HG02981 (cell line): ENCODE data around the gene MAGI1.
A peak's percentile ranks its signal among the peaks of the same experiment; 100 is the strongest.

Source experiments
- ATAC-seq: cut with Tn5 transposase; IDR thresholded peaks from one replicate; pipeline ENCODE4 v1.9.1; 2021; ENCODE audit warnings: mild to moderate bottlenecking, moderate library complexity; ENCODE audit not compliant: unreplicated experiment

Gene MAGI1

DNA sequence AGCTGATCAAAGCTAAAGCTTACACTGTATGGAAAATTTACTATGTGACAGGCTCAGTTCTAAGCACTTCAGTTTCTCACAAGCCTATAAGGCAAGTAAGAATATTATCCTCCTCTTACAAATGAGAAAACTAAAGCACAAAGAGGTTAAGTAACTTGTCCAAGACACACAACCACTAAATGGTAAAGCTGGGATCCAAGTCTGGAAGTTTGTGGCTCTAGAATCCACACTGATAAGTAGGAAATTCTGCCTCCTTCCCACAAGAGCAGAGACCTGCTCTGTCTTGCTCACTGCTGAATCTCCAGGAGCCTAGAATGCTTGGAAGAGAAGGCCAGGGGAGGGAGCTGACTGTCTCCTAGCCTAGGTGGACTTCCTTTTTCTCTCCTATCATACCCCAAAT, 60.6 kb downstream of the MAGI1 start:
- no peak for ATAC-seq

DNA sequence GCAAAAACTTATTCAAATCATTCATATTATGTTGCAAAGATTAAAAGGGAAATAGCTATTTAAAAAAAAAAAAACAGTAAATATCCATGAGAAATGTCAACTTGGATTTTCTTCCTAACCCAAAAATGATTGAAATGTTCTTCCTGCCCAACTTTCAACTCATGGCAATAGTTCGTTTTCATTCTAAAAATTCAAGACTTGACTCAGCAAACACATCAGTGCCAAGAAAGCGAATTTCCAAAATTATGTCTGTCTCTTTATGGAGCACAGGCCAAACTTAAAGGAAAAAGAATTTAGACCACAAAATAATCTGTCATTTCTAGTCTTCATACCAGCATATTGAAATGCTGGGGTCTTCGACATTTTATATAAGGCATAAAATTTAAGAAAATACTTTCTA, 63.7 kb downstream of the MAGI1 start:
- ATAC-seq = no peak

DNA sequence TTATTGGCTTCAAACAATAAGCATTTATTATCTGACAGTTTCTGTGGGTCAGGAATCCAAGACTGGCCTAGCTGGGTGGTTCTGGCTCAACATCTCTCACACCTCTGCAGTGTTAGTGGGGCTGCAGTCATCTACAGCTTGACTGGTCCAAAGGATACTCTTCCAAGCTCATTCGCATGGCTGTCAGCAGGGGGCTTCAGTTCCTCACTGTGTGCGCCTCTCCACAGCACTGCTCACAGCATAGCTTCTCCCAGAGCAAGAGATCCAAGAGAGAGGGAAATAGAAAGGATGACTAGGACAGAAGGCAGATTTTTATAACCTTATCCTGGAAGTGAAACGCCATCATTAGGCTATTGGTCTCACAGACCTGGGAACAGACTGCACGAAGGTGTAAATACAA, 64.2 kb downstream of the MAGI1 start:
- no peak for ATAC-seq

DNA sequence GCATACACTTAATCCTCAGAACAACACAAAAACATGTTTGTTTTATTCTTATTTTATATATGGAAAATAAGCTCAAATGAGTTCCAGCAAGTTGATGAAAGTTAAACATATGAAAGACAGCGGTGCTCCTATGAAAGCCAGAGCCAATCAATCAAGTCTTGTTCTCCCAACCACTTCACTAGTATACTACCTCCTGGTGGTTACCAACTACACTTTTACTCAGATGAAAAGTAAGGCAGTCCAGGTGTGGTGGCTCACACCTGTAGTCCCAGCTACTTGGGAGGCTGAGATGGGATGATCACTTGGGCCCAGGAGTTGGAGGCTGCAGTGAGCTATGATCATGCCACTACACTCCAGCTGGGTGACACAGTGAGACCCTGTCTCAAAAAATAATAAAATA, 66.0 kb downstream of the MAGI1 start:
- no peak for ATAC-seq

DNA sequence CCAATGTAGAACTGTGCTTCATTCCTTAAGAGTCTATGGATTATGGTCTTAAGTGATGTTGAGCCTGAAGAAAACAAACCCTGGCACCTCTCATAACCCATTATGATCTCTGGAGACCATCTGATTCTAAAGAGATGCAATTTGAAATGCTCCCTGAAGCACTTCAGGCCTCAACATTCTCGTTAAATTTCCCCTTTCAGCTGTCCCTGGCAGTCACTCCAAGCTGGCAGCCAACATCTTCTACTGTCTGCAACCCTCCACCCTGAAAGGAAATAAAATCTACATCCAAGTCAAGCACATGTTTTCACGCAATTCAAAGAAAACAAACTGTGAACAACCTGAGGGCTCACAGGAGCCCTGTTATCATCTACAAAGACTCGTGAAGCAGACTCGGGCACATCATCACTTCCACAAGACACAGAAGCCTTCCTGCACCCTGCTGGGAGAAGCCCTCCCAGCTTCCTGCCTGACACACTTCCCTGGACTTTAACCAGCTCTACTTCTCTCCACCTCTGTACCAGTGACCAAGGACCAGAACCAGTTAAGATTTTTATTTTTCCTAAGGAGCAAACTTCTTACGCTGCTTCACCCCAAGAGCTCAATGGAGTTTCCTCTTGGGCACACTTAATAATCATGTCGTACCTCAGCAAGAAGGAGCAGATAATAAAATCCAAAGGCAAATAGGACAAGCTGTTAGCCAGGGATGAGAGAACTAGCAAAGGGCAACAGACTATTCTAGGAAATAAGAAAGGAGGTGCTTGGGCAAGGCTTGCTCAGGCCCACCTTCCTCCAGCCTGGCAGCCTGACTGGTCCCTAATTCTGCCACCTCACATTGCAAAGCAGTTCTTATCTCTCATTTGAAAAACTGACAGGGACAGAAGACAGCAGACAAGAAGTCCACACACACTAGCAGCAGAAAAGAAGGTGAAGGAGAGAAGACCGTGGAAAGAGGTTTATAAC, 67.1 kb downstream of the MAGI1 start:
- ATAC-seq = no peak

DNA sequence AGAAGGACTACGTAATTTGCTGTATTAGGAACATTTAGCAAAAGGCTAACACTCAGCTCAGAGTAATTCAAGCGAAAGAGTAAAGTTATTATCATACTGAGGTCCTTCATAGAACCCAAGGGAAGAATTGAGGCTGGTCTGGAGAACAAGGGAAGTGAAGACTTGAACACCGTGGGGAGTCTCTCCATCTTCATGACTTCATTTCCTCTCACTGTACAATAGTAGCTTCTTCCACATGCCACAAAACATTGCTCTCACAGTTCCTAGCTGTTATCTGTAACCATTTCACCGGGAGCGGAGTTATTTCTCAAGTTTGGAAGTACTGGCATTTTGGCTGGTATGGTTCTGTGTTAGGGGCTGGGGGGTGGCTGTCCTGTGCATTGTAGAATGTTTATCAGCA, 69.7 kb downstream of the MAGI1 start:
- no peak for ATAC-seq

DNA sequence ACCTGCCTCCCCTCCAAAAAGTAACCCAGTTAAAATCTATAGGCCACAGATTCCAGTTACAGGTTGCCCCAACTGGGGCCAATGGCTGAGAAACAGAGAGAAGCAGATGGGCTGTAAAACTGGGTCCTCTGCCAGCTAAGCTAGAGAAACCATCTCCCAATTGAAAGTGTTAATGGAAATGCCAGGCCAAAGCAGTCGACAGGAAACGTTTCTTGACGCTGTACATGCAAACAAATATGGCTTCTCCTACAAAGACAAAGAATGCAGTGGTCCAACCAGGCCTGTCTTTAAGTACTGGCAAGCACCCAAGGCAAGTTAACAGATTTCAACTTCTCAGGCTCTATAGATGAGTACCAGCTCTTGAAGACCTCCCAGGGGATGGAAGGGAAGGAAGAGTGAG, 71.3 kb downstream of the MAGI1 start:
- no peak for ATAC-seq

DNA sequence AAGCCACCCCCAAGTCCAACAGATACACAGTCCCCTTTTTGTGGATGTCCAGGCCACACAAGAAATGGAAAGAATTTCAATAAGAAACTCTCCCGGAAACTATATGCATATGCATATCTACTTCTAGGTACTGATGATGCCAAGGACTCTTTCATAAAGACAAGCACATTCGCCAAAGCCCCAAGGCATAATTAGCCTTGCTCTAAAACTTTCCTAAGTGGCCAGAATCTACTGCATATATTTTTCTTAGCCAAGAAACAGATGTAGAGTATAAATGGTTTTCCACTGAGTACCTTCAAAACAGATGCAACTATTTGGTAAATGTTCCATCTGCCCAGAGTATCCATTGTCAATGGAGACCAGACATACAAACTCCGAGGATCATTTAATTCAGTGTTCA, 73.9 kb downstream of the MAGI1 start:
- no peak for ATAC-seq

DNA sequence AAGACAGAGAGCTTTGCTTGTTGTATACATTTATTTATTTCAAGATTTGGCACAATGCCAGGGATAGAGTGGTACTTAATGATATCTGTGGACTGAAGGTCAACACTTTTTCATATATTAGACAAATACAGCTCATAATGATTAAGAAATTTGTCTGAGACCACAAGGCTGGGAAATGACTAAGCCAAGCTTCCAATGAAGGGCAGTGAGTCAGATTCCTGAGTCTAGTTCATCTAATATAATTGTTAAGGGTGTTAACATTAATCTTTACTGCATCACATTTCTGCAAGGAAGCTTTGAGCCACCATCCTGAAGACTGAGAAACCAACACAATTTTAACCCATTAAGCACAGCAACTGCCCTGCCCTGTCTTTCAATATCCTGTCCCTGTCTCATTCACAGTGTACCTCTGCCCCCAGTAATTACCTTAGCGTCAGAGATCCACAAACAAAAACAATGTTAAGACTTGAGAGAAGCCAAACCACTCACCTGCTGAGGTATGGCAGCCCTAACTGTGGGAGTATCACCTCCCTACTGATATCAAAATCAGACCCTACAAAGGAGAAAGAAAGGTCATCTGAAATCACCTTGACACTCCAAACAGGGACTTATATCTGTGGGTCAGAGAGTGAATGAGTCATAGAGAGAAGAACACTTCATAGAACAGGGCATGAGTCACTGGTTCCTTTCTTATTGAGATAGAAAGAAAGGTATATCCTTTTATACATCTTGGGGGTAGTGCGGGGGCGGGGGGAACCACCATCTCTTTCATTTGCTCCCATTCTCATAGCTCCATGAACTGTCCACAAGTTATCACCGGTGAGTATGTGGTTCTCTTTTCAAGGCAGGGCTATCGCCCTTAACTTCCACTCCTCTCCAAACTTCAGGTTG, 74.7 kb downstream of the MAGI1 start:
- peak; percentile 95 for ATAC-seq

DNA sequence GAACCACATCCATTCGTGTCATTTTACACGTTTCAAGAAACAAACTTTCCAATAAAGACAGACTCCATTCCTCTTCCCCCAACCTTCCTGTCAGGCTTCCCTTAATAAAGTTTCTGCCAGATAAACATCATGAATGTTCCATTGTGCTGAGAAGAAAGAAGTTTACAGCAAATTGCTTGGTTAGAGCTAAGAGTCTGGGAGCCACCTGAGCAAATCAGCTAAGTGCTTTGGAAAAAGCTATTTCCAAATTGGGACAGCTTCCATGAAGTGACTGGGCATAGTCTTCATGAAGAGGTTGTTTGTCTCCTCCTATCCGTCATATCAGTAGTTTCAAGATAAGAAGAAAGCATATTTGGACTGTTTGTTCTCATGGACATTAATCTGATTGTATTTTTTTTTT, 77.0 kb downstream of the MAGI1 start:
- no peak for ATAC-seq

DNA sequence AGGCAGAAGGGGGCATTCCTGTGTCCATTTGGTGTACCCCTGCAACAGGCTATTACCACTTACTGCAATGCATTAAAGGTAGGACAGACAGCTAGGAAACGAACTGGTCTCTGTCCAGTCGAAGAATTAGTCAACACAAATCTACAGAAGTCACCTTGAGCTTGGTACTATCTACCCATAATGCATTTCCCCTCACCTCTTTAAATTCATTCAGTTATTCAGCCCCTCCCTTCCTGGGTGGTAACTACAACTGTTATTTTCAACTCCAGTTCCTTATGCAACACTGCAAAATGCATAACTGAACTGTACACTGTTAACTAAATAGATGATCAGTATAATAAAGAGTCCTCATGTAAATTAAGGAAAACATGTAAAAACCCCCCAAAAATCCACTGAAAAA, 77.6 kb downstream of the MAGI1 start:
- ATAC-seq = no peak

DNA sequence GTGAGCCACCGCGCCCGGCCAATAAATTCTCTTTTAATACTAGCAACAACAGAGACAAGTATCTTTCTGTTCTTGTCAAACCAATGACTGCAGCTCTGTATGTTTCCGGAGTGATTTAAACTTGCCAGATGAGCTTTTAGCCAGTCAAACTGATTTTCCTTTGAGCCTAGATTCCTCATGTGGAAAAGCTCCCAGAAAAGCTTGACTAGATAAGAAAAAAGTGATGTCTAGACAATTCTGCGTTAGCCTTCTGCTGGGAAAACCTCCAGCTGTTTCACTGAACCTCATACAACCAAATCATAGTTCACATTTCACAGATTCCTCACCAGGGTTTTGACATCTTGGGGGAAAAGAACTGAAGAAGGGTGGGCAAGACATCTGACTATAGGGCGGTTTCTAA, 78.6 kb downstream of the MAGI1 start:
- no peak for ATAC-seq

DNA sequence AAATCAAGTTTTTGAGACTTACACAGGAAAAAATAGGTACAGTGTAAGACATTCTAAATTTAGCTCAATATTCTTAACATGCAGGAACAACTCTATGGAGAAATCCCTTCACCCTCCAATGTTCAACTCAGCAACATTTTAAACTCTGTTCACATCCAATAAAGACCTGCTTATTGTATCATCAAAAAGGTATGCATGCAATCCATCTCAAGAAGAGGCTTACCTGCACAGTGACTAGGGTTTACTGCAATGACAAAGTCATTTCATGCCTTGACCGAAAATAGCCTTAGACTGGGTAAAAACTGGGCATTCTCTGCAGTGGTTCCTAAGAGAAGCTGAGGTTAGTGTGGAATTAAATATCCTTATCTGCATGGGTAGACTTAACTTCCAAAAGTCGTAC, 80.5 kb downstream of the MAGI1 start:
- ATAC-seq = no peak

DNA sequence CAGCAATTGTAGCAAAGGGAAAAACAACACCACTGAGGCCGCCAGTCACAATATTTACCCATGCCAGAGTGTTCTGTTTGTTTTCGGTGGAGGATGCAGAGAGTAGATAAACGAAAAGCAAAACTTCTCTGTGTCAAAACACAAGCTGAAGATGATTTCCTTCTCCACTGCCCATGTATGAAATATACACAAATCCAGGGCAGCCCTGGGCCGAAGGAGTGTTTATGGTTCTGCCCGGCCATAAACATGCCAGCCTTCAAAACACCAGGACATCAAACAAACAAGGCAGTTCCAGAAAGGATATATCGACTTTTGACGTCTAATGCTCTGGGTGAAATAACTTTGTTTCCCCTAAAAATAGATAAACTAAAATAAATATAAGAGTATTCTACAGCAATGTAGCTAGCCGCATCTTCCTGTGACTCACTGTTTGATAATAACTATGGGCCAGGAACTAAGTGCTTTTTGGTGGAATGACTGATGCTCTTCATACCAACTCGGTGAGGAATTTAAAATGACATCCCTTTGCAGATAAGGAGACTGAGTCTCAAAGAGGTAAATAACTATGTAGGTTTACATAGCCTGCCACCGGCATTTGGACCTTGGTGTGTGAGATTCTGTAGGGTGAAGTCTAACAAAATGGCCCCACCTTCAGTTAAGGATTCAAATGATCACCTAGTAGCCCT, 82.8 kb downstream of the MAGI1 start:
- no peak for ATAC-seq

DNA sequence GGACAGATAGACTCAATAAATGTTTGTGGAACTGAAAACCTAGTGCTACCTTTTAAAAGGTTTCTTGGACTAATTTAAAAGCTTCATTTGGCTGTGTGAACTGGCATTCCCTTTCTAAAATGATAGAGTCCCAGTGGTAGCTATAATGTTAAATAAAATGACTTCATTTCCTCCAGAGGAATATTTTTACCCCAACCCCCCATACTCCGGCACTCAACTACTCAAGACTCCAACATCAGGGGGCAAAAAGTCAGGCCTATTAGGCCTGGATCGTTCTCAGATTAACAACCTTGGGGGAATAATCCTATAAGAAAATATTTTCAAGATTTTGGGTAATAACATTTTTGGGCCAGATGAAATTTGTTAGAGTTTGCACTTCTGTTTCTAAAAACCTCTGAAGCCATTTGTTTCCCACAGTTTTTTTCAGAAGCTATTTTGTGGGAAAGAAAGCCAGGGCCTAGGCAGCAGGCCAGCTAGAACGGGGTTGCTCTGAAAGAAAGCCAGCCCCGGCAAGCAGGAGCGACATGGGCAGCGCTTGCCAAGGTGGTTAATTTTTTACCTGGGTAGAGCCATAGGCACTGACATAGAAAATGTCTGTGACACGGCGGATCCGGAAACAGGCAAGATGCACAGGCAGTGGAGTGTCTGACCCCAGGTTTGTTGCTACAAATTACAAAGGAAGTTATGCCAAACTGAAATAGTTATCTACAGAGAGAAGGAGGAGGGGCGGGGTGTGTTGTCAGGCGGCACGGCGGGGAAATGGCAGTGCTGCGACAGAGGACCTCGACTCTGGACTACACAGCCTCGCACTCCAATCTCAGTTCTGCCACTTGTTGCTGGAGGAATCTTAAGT, 84.6 kb downstream of the MAGI1 start:
- no peak for ATAC-seq

DNA sequence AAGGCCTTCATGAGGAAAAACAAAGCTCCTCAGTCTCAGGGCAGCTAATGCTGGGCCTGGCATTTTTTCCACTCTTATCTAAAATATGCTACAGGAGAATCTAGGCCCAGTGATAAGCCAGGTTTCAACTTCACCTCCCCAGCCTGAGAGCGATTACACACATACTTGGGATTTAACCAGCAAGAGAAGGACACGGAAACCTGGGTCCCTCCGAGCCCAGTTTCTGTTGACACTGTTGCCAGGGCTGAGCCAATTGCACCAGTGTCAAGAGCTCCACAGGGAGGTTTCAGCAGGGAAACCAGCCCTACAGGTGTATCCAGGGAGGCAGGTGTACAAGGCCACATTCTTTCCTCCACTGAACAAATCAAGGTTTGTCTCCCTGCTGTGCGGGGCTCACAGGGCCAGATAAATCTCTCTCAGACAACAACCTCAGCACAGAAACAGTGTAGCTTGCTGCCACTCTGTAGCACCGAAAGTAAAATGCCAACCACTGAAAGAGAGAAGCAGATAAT, 85.4 kb downstream of the MAGI1 start:
- ATAC-seq = no peak

DNA sequence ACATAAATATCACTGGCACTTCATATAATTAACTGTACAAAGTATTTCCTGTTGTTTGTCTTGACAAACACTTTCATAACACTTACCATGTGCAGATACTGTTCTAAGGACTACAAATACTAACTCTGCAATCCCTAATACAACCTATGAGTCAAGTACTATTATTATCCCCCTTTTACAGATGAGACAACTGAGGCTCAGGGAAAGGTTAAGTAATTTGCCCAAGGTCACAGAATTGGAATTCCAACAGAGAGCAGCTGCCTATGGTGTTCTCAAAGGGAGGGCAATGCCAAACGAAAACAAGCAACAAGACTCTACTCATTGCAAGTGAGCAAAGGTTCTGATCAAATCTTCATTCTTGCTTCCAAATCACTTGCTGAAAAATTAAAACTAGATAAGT, 85.9 kb downstream of the MAGI1 start:
- ATAC-seq = no peak

DNA sequence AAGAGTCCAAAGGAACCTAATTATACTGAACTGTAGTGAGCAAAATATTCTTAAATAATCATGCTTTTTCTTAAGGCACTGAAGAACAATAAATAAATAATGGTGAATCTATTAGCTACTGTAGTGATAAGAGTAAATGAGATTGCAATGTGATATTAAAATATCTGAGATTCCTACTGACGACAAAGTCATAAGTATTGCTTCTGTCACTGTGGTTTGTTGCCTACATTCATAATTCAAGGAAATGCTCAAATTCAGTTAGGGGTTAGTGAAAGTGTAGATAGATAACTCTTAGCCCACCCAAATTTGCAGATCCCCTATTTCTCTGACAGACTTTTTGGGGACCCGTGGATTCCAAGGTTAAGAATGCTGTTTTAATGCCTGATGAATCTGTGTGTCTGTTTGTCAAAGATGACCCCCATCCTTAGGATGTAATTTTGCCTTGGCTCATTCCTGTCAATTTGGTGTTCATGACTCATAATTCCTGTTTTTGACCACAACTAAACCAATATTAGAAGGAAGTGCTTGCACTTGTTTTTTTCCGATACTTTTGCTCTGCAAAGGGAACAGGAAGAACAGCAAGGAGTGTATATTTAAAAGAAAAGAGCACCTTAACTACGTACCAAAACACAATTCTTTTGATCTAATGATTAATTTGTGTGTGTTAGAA, 86.7 kb downstream of the MAGI1 start:
- ATAC-seq = no peak
